Adrenal gland (tissue), 12 donors: ENCODE results near the gene NECTIN4. TPM values are rescaled to one million over a fixed set of nuclear protein-coding genes. Genes with fewer than 3 reads are reported as not detected.

ENCODE experiments used
- DNase-seq, 7 donors: peaks; one replicate each; pipeline ENCODE4 v3.0.0-alpha.2; 2019 to 2020
- H3K27ac ChIP-seq, 5 donors: fragments of 200-600 bp; sonication (generic) in 4 of 5; 1 replicate in 3 of 5; 2 replicates in 2 of 5; pipeline versions ENCODE4 v1.5.1 to v1.8.0; 2016 to 2020; ENCODE audit warnings: mild to moderate bottlenecking in 1 of 5
- H3K27me3 ChIP-seq: fragments of 200-600 bp; 2 replicates; pipeline ENCODE4 v1.8.0; 2021
- H3K36me3 ChIP-seq, 2 donors: fragments of 200-600 bp; replicated peaks in 1 of 2; 1 replicate in 1 of 2; 2 replicates in 1 of 2; pipeline versions ENCODE4 v1.5.1 to v1.8.0; 2018 to 2022
- H3K4me1 ChIP-seq, 2 donors: fragments of 200-600 bp; replicated peaks in 1 of 2; 1 replicate in 1 of 2; 2 replicates in 1 of 2; pipeline versions ENCODE4 v1.5.1 to v1.8.0; 2018 to 2021
- H3K4me3 ChIP-seq, 4 donors: fragments of 200-600 bp; sonication (generic) in 3 of 4; one replicate each; pipeline ENCODE4 v1.5.1; 2016 to 2018
- H3K9me3 ChIP-seq, 3 donors: fragments of 200-600 bp; sonication (generic) in 1 of 3; replicated peaks in 1 of 3; 1 replicate in 2 of 3; 2 replicates in 1 of 3; pipeline versions ENCODE4 v1.5.1 to v1.8.0; 2016 to 2021
- POLR2A ChIP-seq, 2 donors: fragments of 450-650 bp; IDR thresholded peaks; one replicate each; pipeline ENCODE4 v1.6.1; 2017; ENCODE audit warnings: antibody characterized with exemption in 2 of 2, mild to moderate bottlenecking in 2 of 2, moderate library complexity in 1 of 2
- WGBS, 4 donors: extraction: QIAGEN DNeasy Blood & Tissue Kit in 2 of 4; methylation state at CpG; one replicate each; pipeline versions ENCODE4 v1.1.5 to v1.1.7; 2013 to 2017; 5-methylcytosine and 5-hydroxymethylcytosine counted together
- intact Hi-C, 2 donors: fragments of 100-400 bp; cut with DNase I; formaldehyde crosslinking; loops; one replicate each; pipeline versions ENCODE4 v1.14.1 to v1.15.0; 2022 to 2023
- polyA plus RNA-seq, 3 donors: library from polyadenylated mRNA; stranded (reverse); fragments of 200-250 nt in 2 of 3; fragments of 350-450 nt in 1 of 3; fragmentation: Illumina TruSeq in 1 of 3; extraction: RNeasy Lipid Tissue Mini Kit (QIAGEN cat#74804) in 1 of 3; gene quantifications; one replicate each; pipeline ENCODE4 v1.2.3, GENCODE V29; 2013 to 2014
- total RNA-seq, 9 donors: library from RNA; depleted of rRNA in 4 of 9; stranded (reverse); fragments of >200 nt in 4 of 9; fragments of 120-200 nt in 1 of 9; fragmentation: NEBNext Ultra II Directional in 1 of 9; extraction: Animal tissue kit (Norgen Biotek cat#: 25700) in 1 of 9; gene quantifications; one replicate each; pipeline versions ENCODE4 v1.1.0 to v1.2.4, GENCODE V29; 2013 to 2023
- TF ChIP-seq, protein P1 (sequence below), 6 experiments: fragments of 450-650 bp in 4 of 6; fragments of 200-600 bp in 2 of 6; sonication (generic) in 1 of 6; IDR thresholded peaks; 1 replicate in 5 of 6; 2 replicates in 1 of 6; pipeline versions ENCODE4 v1.5.1 to v1.8.0; 2016 to 2021; ENCODE audit warnings: antibody characterized with exemption in 6 of 6, mild to moderate bottlenecking in 2 of 6, moderate library complexity in 1 of 6
- donor health status: healthy with polysubstance abuse.
- donor health status: Bipolar disorder and iron deficiency.
- donor health status: DM: yes; HTN: yes; CAD: no.
- donor health status: DM: no; HTN: no; CAD: no.
- donor health status: DM: no; HTN: no; CAD: no.
- donor health status: DM: yes; HTN: yes; CAD: no.

The NECTIN4 gene
- total and polyA plus RNA-seq, 12 donors: 0.06 to 0.10 TPM; not detected in 10

DNA sequence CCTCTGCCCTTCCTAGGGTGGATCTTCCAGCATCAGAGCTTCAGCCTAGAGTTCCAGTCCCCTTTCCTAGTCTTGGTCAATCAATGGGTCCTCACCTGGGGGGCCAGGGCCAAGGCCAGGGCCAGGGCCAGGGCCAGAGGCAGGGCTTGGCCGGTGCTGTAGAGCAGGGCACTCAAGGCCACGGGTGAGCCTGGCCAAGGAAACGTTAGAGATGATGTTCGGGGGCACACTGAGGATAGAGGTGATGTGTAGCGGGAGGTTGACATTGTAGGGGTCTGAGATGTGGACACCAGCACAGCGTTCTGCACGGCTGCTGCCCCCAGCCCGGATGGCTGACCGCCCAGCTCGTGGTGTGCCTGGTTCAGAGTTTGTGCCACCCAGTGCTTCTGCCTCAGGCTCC, 38.1 kb downstream of the NECTIN4 start:
- Histone ChIP-seq H3K27me3 (no peaks in the 10 kb centered on the region), H3K27ac (no peak overlapping the region), H3K36me3 (peaks cover 0 to 6% of the 10 kb centered on the region in 2 donors), H3K4me3 (no peak overlapping the region), H3K4me1 (no peaks in the 10 kb centered on the region), H3K9me3 (no peaks in the 10 kb centered on the region)
- DNase-seq: no peak
- TF ChIP-seq, protein P1, sequence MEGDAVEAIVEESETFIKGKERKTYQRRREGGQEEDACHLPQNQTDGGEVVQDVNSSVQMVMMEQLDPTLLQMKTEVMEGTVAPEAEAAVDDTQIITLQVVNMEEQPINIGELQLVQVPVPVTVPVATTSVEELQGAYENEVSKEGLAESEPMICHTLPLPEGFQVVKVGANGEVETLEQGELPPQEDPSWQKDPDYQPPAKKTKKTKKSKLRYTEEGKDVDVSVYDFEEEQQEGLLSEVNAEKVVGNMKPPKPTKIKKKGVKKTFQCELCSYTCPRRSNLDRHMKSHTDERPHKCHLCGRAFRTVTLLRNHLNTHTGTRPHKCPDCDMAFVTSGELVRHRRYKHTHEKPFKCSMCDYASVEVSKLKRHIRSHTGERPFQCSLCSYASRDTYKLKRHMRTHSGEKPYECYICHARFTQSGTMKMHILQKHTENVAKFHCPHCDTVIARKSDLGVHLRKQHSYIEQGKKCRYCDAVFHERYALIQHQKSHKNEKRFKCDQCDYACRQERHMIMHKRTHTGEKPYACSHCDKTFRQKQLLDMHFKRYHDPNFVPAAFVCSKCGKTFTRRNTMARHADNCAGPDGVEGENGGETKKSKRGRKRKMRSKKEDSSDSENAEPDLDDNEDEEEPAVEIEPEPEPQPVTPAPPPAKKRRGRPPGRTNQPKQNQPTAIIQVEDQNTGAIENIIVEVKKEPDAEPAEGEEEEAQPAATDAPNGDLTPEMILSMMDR (IDR thresholded peaks at IDR 0.05): no peak
- TF ChIP-seq POLR2A (IDR thresholded peaks at IDR 0.05): no peak
- WGBS, 4 donors: 82 to 83% (median 83%) methylated on average over 4 to 10 of the region's 10 CpGs
- intact Hi-C loops: loop anchor here in 1 of 2 donors (5.0 kb wide), 1 partner anchor 49 kb away; no protein-coding TSS in a partner anchor

- Histone ChIP-seq H3K36me3 (peaks cover 0 to 6% of the 10 kb centered on the region in 2 donors), H3K4me1 (peaks cover 6 to 7% of the 10 kb centered on the region in 2 donors), H3K27me3 (no peaks in the 10 kb centered on the region), H3K4me3 (no peak overlapping the region), H3K27ac (no peak overlapping the region), H3K9me3 (no peaks in the 10 kb centered on the region)
- 86 to 98% (median 95%) methylated on average over 4 to 5 of the region's 5 CpGs for WGBS, 4 donors
- DNase-seq: no peak
- TF ChIP-seq, protein P1 (IDR thresholded peaks at IDR 0.05): no peak
- no peak for TF ChIP-seq POLR2A (IDR thresholded peaks at IDR 0.05)
- intact Hi-C loops: no loop called here
Measured at GRCh38 chr1:161048949-161049722, 40.2 kb downstream of the NECTIN4 start.

GRCh38 chr1:161047436-161048420, 41.6 kb downstream of the NECTIN4 start:
- no peaks in the 10 kb centered on the region for H3K27me3 ChIP-seq
- H3K27ac ChIP-seq: peak overlapping the region in 1 of 5 donors; percentile 17
- H3K4me3 ChIP-seq: no peak overlapping the region
- H3K36me3 ChIP-seq: peaks cover 0 to 14% of the 10 kb centered on the region in 2 donors
- H3K4me1 ChIP-seq: peaks cover 10 to 11% of the 10 kb centered on the region in 2 donors
- intact Hi-C loops: no loop called here
- H3K9me3 ChIP-seq: no peaks in the 10 kb centered on the region
- TF ChIP-seq, protein P1 (IDR thresholded peaks at IDR 0.05): no peak
- TF ChIP-seq POLR2A (IDR thresholded peaks at IDR 0.05): no peak
- no peak for DNase-seq
- 94 to 98% (median 97%) methylated on average over 12 to 18 of the region's 18 CpGs for WGBS, 4 donors
